AG09309 (cell line): Measurements from ENCODE around the gene HPSE2.

ENCODE experiments used
- DNase-seq: peaks from one replicate; pipeline ENCODE4 v3.0.0-alpha.2; 2010; ENCODE audit warnings: low read depth
- H3K4me3 ChIP-seq: 2 replicates; pipeline ENCODE4 v1.5.1; 2011; ENCODE audit warnings: mild to moderate bottlenecking, low read depth, low read length, moderate library complexity; ENCODE audit not compliant: control insufficient read depth
- CTCF ChIP-seq: IDR thresholded peaks from 2 replicates; pipeline ENCODE4 v1.5.1; 2011; ENCODE audit warnings: mild to moderate bottlenecking, low read depth, low read length, inconsistent platforms; ENCODE audit not compliant: insufficient read depth, control insufficient read depth; ENCODE audit errors: missing control alignments

HPSE2 gene

GRCh38 chr10:98684019-98684899 is 551.4 kb downstream of the HPSE2 start:
- DNase-seq, result no peak
- TF ChIP-seq CTCF, result no peak
- H3K4me3 ChIP-seq, result no peak overlapping the region

- no peak for DNase-seq
- H3K4me3 ChIP-seq, result no peak overlapping the region
- no peak for TF ChIP-seq CTCF
Measured at GRCh38 chr10:98676895-98677294, 558.8 kb downstream of the HPSE2 start.

- no peak overlapping the region for H3K4me3 ChIP-seq
- no peak for DNase-seq
- no peak for TF ChIP-seq CTCF
Measured at GRCh38 chr10:98675902-98676301, 559.8 kb downstream of the HPSE2 start.

- no peak for TF ChIP-seq CTCF
- no peak for DNase-seq
- H3K4me3 ChIP-seq, result no peak overlapping the region
Measured at GRCh38 chr10:98673171-98673782, 562.4 kb downstream of the HPSE2 start.

GRCh38 chr10:98667081-98667480 is 568.6 kb downstream of the HPSE2 start:
- H3K4me3 ChIP-seq, result no peak overlapping the region
- DNase-seq, result no peak
- TF ChIP-seq CTCF, result no peak

GRCh38 chr10:98666276-98666675 is 569.4 kb downstream of the HPSE2 start:
- no peak for TF ChIP-seq CTCF
- no peak for DNase-seq
- no peak overlapping the region for H3K4me3 ChIP-seq
